ENCODE data around the gene CAMK1D. TPM values are rescaled to one million over a fixed set of nuclear protein-coding genes. Genes with fewer than 3 reads are reported as not detected.
"Not testable (repeated sequence)": the region's sequence is repeated elsewhere in the genome, so short reads cannot be mapped to it uniquely, and the experiment has no call there.

The CAMK1D gene
- polyA plus RNA-seq, 1 of the 3 experiments (the other 2 are of a cell fraction) = 4.1 TPM

GRCh38 chr10:12431151-12432101, 82.1 kb downstream of the CAMK1D start (continued):
- TF ChIP-seq NFIC (IDR thresholded peaks at IDR 0.05; ENCODE audit: borderline replicate concordance) (no peak), MXI1 (IDR thresholded peaks at IDR 0.05; ENCODE audit: low read depth, low read length) (no peak)

- Histone ChIP-seq H3F3A (replicated peaks; ENCODE audit: insufficient read depth) (no peaks in the 10 kb centered on the region), H3K9me3 (no peaks in the 10 kb centered on the region), H4K20me1 (ENCODE audit: insufficient read depth) (no peaks in the 10 kb centered on the region), H3K4me2 (no peak overlapping the region), H3K4me1 (ENCODE audit: control insufficient read depth in 1 of 2, insufficient read depth in 2 of 2, low read depth in 1 of 2, low read length in 1 of 2) (no peaks in the 10 kb centered on the region), H3K4me3 (ENCODE audit: low read depth in 2 of 2, low read length in 1 of 2) (no peak overlapping the region), H3K9ac (no peak overlapping the region), H3K27ac (ENCODE audit: low read depth in 2 of 2, low read length in 1 of 2) (no peak overlapping the region), H2AFZ (ENCODE audit: low read depth) (no peak overlapping the region), H3K36me3 (replicated peaks in 1 of 2; ENCODE audit: control insufficient read depth in 1 of 2, insufficient read depth in 2 of 2, low read length in 1 of 2) (no peaks in the 10 kb centered on the region), H3K79me2 (ENCODE audit: insufficient read depth) (no peaks in the 10 kb centered on the region), H3K27me3 (ENCODE audit: insufficient read depth) (no peaks in the 10 kb centered on the region), H3K9me2 (no peaks in the 10 kb centered on the region)
- TF ChIP-seq RFX5 (IDR thresholded peaks at IDR 0.05; ENCODE audit: low read length) = no peak
- no peak for TF ChIP-seq GATA2 (CRISPR knock-in tag; IDR thresholded peaks at IDR 0.05)
- no peak for TF ChIP-seq MXI1 (IDR thresholded peaks at IDR 0.05; ENCODE audit: low read depth, low read length)
- TF ChIP-seq FOSL2 (IDR thresholded peaks at IDR 0.05; ENCODE audit: borderline replicate concordance, low read depth) = no peak
- DNase-seq = no peak
- WGBS (ENCODE audit: low lambda C conversion rate) = 82% methylated on average over 10 of the region's 13 CpGs
- POLR2A ChIA-PET = no interaction called here
- CTCF ChIA-PET = interaction anchor here (0.9 kb wide), 1 partner anchor 9 kb away, joined by 3 read pairs; no protein-coding TSS in a partner anchor
These were observed 83.2 kb downstream of the CAMK1D start for GRCh38 chr10:12432402-12433189.

DNA sequence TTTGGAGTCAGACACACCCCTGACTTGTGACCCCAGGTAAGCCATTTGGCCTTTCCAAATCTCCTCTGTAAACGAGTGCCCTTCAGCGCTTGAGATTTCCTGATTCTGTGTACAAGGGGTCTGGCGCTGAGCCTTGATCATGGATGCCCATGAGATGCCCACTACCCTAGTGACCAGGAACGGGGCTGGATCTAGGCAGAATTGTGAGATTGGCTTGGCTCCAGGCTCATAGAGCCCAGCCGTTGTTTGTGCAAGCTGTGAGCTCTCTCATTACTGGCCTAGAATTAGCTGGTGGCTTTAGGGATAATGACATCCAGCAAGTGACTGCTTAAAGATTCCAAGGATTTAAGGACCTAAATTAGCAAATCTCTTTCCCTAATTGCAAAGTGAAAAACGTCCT, 84.9 kb downstream of the CAMK1D start:
- ChIA-PET CTCF (no interaction called here), POLR2A (no interaction called here)
- no peak overlapping the region for H2AFZ ChIP-seq (ENCODE audit: low read depth)
- no peaks in the 10 kb centered on the region for H4K20me1 ChIP-seq (ENCODE audit: insufficient read depth)
- H3K36me3 ChIP-seq (replicated peaks in 1 of 2; ENCODE audit: control insufficient read depth in 1 of 2, insufficient read depth in 2 of 2, low read length in 1 of 2) = no peaks in the 10 kb centered on the region
- H3F3A ChIP-seq (replicated peaks; ENCODE audit: insufficient read depth) = no peaks in the 10 kb centered on the region
- H3K4me1 ChIP-seq (ENCODE audit: control insufficient read depth in 1 of 2, insufficient read depth in 2 of 2, low read depth in 1 of 2, low read length in 1 of 2) = no peaks in the 10 kb centered on the region
- no peak overlapping the region for H3K27ac ChIP-seq (ENCODE audit: low read depth in 2 of 2, low read length in 1 of 2)
- H3K79me2 ChIP-seq (ENCODE audit: insufficient read depth) = no peaks in the 10 kb centered on the region
- no peak for DNase-seq
- no peak overlapping the region for H3K9ac ChIP-seq
- WGBS (ENCODE audit: low lambda C conversion rate) = 83% methylated on average over 6 of the region's 6 CpGs
- no peak overlapping the region for H3K4me3 ChIP-seq (ENCODE audit: low read depth in 2 of 2, low read length in 1 of 2)
- no peak overlapping the region for H3K4me2 ChIP-seq
- no peaks in the 10 kb centered on the region for H3K9me3 ChIP-seq
- H3K27me3 ChIP-seq (ENCODE audit: insufficient read depth) = no peaks in the 10 kb centered on the region
- TF ChIP-seq FOXM1 (IDR thresholded peaks at IDR 0.05; ENCODE audit: low read depth) = no peak
- no peak for TF ChIP-seq RXRA (IDR thresholded peaks at IDR 0.05; ENCODE audit: borderline replicate concordance, low read depth)
- no peak for TF ChIP-seq GABPA (IDR thresholded peaks at IDR 0.05; ENCODE audit: low read depth)
- TF ChIP-seq EZH2phosphoT487 (IDR thresholded peaks at IDR 0.05; ENCODE audit: borderline replicate concordance, low read depth) = no peak
- no peak for TF ChIP-seq EP300 (IDR thresholded peaks at IDR 0.05; ENCODE audit: borderline replicate concordance in 1 of 2, low read depth in 1 of 2, low read length in 1 of 2)
- TF ChIP-seq, protein P1, sequence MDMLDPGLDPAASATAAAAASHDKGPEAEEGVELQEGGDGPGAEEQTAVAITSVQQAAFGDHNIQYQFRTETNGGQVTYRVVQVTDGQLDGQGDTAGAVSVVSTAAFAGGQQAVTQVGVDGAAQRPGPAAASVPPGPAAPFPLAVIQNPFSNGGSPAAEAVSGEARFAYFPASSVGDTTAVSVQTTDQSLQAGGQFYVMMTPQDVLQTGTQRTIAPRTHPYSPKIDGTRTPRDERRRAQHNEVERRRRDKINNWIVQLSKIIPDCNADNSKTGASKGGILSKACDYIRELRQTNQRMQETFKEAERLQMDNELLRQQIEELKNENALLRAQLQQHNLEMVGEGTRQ (IDR thresholded peaks at IDR 0.05; ENCODE audit: borderline replicate concordance, low read depth, low read length) = no peak
- no peak for TF ChIP-seq ELF1 (IDR thresholded peaks at IDR 0.05)
- no peak for TF ChIP-seq USF1 (IDR thresholded peaks at IDR 0.05; ENCODE audit: borderline replicate concordance, low read depth)
- no peaks in the 10 kb centered on the region for H3K9me2 ChIP-seq

- H3F3A ChIP-seq (replicated peaks; ENCODE audit: insufficient read depth); H3K9ac ChIP-seq; H3K4me2 ChIP-seq; H3K36me3 ChIP-seq (replicated peaks in 1 of 2; ENCODE audit: control insufficient read depth in 1 of 2, insufficient read depth in 2 of 2, low read length in 1 of 2); H2AFZ ChIP-seq (ENCODE audit: low read depth); H3K4me1 ChIP-seq (ENCODE audit: control insufficient read depth in 1 of 2, insufficient read depth in 2 of 2, low read depth in 1 of 2, low read length in 1 of 2); H3K9me2 ChIP-seq; H3K27ac ChIP-seq (ENCODE audit: low read depth in 2 of 2, low read length in 1 of 2); H3K4me3 ChIP-seq (ENCODE audit: low read depth in 2 of 2, low read length in 1 of 2); H4K20me1 ChIP-seq (ENCODE audit: insufficient read depth); H3K27me3 ChIP-seq (ENCODE audit: insufficient read depth); H3K79me2 ChIP-seq (ENCODE audit: insufficient read depth); POLR2A ChIA-PET; DNase-seq; H3K9me3 ChIP-seq: not testable (repeated sequence)
- WGBS (ENCODE audit: low lambda C conversion rate) = 85% methylated on average over 8 of the region's 8 CpGs
- CTCF ChIA-PET = interaction anchor here (0.6 kb wide), 1 partner anchor 181 kb away, joined by 3 read pairs; no protein-coding TSS in a partner anchor
These were observed 85.3 kb downstream of the CAMK1D start for GRCh38 chr10:12434677-12435076.

Data from SK-N-SH (cell line).